Measurements from ENCODE around the gene NELL1.

NELL1 gene

GRCh38 chr11:21119411-21119810 is 450.0 kb downstream of the NELL1 start:
- TF ChIP-seq, protein P1, sequence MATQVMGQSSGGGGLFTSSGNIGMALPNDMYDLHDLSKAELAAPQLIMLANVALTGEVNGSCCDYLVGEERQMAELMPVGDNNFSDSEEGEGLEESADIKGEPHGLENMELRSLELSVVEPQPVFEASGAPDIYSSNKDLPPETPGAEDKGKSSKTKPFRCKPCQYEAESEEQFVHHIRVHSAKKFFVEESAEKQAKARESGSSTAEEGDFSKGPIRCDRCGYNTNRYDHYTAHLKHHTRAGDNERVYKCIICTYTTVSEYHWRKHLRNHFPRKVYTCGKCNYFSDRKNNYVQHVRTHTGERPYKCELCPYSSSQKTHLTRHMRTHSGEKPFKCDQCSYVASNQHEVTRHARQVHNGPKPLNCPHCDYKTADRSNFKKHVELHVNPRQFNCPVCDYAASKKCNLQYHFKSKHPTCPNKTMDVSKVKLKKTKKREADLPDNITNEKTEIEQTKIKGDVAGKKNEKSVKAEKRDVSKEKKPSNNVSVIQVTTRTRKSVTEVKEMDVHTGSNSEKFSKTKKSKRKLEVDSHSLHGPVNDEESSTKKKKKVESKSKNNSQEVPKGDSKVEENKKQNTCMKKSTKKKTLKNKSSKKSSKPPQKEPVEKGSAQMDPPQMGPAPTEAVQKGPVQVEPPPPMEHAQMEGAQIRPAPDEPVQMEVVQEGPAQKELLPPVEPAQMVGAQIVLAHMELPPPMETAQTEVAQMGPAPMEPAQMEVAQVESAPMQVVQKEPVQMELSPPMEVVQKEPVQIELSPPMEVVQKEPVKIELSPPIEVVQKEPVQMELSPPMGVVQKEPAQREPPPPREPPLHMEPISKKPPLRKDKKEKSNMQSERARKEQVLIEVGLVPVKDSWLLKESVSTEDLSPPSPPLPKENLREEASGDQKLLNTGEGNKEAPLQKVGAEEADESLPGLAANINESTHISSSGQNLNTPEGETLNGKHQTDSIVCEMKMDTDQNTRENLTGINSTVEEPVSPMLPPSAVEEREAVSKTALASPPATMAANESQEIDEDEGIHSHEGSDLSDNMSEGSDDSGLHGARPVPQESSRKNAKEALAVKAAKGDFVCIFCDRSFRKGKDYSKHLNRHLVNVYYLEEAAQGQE (IDR thresholded peaks at IDR 0.05; ENCODE audit: insufficient read depth in 1 of 2, low read depth in 2 of 2, low read length in 2 of 2), result no peak
- TF ChIP-seq SIN3A (IDR thresholded peaks at IDR 0.05; ENCODE audit: borderline replicate concordance, insufficient read depth, low read length) (no peak), FOXP2 (optimal IDR thresholded peaks at IDR 0.05; ENCODE audit: borderline replicate concordance, extremely low read depth, extremely low read length, insufficient read depth) (no peak), TAF1 (IDR thresholded peaks at IDR 0.05; ENCODE audit: borderline replicate concordance, insufficient read depth, low read length) (no peak), POLR2AphosphoS5 (IDR thresholded peaks at IDR 0.05; ENCODE audit: low read depth, low read length) (no peak)

- TF ChIP-seq, protein P1 (IDR thresholded peaks at IDR 0.05; ENCODE audit: insufficient read depth in 1 of 2, low read depth in 2 of 2, low read length in 2 of 2), result no peak
These were observed 452.6 kb downstream of the NELL1 start for GRCh38 chr11:21121991-21122390.

DNA sequence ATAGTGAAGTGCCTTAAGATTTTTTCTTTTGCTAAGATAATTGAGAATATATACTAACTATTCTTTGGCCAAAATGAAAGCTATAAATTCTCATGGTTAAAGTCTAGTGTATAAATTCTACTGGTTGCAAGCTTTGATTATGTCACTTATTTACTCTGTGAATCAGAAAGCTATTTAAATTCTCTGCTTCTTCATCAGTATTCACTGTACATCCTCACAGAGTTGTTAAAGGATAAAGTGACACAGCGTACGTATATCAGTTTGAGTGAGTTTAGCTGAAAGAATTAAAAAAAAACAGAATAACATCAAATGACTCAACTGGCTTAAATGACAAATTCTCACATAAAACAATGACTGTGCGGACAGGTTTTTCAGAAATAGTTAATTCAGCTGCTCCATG is 453.1 kb downstream of the NELL1 start:
- TF ChIP-seq TAF1 (IDR thresholded peaks at IDR 0.05; ENCODE audit: borderline replicate concordance, insufficient read depth, low read length), result no peak
- TF ChIP-seq POLR2AphosphoS5 (IDR thresholded peaks at IDR 0.05; ENCODE audit: low read depth, low read length), result no peak

DNA sequence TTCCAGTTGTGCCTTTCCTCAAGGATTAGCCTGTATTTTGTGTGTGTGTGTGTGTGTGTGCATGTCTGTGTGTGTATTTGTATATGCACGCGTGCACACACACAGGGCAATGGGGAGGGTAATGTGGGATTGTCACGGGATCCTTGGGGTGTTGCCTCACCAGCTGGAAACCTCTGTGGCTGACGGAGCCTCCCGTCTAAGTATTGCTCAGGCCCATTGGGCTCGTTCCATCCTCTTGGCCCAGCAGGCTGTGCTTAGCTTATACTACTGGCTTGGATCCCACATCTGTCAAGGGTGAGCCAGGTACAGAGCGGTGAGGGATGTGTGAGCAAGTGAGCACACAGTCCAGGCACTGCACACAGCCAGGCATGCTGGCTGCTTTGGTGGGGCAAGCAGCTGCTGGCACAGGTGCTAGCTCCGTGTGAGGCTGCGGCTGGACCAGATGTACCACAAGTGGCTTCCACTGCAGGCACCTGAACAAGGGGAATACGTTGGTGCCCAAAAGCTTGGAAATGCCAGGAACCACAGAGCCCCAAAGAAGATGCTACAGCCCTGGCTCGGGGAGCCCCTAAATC is 462.8 kb downstream of the NELL1 start:
- TF ChIP-seq, protein P1 (IDR thresholded peaks at IDR 0.05; ENCODE audit: insufficient read depth in 1 of 2, low read depth in 2 of 2, low read length in 2 of 2), result no peak
- TF ChIP-seq FOXP2 (optimal IDR thresholded peaks at IDR 0.05; ENCODE audit: borderline replicate concordance, extremely low read depth, extremely low read length, insufficient read depth) (no peak), TAF1 (IDR thresholded peaks at IDR 0.05; ENCODE audit: borderline replicate concordance, insufficient read depth, low read length) (no peak), POLR2AphosphoS5 (IDR thresholded peaks at IDR 0.05; ENCODE audit: low read depth, low read length) (no peak), SIN3A (IDR thresholded peaks at IDR 0.05; ENCODE audit: borderline replicate concordance, insufficient read depth, low read length) (no peak)

DNA sequence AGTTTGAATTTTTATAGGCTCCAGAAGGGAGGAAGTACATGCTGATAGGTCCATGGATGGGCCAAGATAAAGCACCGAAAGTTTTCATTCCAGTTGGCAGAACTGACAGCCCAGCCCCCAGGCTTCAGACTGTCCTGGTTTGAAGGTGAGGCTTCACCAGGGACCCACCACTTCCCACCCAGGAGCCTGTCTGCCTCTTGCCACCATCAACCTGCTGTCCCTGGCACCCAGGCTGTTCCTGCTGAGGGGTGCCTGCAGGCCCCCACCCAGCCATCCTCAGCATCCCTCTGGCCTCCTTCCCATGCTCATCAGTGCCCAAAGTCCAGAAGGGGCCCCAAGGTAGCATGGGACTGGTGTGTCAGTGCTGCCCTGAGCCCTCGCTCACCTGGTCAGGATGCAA is 463.9 kb downstream of the NELL1 start:
- TF ChIP-seq, protein P1 (IDR thresholded peaks at IDR 0.05; ENCODE audit: insufficient read depth in 1 of 2, low read depth in 2 of 2, low read length in 2 of 2), result no peak
- TF ChIP-seq FOXP2 (optimal IDR thresholded peaks at IDR 0.05; ENCODE audit: borderline replicate concordance, extremely low read depth, extremely low read length, insufficient read depth) (no peak), POLR2AphosphoS5 (IDR thresholded peaks at IDR 0.05; ENCODE audit: low read depth, low read length) (no peak), TAF1 (IDR thresholded peaks at IDR 0.05; ENCODE audit: borderline replicate concordance, insufficient read depth, low read length) (no peak), SIN3A (IDR thresholded peaks at IDR 0.05; ENCODE audit: borderline replicate concordance, insufficient read depth, low read length) (no peak)
